HFF-Myc (cell line): Measurements from ENCODE around the gene ANO5.
A peak's percentile ranks its signal among the peaks of the same experiment; 100 is the strongest.
"Not testable (repeated sequence)": the region's sequence is repeated elsewhere in the genome, so short reads cannot be mapped to it uniquely, and the experiment has no call there.

Experiments
- DNase-seq: peaks from one replicate; pipeline ENCODE4 v3.0.0-alpha.2; 2011; ENCODE audit warnings: low read depth; ENCODE audit errors: extremely low read depth
- H3K4me3 ChIP-seq: replicated peaks from 2 replicates; pipeline ENCODE4 v1.5.1; 2011; ENCODE audit warnings: low read depth, mild to moderate bottlenecking, control low read depth, low read length
- TF ChIP-seq, protein P1 (sequence below): IDR thresholded peaks from 2 replicates; pipeline ENCODE4 v1.5.1; 2012; ENCODE audit warnings: mild to moderate bottlenecking, low read depth, low read length, control low read depth; ENCODE audit errors: missing control alignments

ANO5 gene

DNA sequence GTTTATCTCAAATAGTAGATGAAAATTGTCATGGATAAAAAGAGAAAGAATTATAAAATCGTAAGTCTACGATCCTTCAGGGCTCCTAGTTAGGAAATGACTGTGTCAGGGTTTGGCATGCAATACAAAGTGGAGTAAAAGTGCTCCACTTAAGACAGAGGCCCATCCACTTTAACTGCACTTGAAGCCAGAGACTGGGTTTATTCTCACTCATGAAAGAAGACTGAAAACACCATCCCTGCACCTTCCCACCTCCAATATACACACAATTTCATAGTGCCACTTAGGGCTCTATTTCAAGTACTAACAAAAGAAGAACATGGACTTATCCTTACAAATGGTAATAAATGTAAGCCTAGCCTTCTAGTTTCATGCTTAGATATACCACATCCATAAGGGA is 70.7 kb downstream of the ANO5 start:
- DNase-seq = no peak
- TF ChIP-seq, protein P1, sequence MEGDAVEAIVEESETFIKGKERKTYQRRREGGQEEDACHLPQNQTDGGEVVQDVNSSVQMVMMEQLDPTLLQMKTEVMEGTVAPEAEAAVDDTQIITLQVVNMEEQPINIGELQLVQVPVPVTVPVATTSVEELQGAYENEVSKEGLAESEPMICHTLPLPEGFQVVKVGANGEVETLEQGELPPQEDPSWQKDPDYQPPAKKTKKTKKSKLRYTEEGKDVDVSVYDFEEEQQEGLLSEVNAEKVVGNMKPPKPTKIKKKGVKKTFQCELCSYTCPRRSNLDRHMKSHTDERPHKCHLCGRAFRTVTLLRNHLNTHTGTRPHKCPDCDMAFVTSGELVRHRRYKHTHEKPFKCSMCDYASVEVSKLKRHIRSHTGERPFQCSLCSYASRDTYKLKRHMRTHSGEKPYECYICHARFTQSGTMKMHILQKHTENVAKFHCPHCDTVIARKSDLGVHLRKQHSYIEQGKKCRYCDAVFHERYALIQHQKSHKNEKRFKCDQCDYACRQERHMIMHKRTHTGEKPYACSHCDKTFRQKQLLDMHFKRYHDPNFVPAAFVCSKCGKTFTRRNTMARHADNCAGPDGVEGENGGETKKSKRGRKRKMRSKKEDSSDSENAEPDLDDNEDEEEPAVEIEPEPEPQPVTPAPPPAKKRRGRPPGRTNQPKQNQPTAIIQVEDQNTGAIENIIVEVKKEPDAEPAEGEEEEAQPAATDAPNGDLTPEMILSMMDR = no peak
- H3K4me3 ChIP-seq = no peak overlapping the region

DNA sequence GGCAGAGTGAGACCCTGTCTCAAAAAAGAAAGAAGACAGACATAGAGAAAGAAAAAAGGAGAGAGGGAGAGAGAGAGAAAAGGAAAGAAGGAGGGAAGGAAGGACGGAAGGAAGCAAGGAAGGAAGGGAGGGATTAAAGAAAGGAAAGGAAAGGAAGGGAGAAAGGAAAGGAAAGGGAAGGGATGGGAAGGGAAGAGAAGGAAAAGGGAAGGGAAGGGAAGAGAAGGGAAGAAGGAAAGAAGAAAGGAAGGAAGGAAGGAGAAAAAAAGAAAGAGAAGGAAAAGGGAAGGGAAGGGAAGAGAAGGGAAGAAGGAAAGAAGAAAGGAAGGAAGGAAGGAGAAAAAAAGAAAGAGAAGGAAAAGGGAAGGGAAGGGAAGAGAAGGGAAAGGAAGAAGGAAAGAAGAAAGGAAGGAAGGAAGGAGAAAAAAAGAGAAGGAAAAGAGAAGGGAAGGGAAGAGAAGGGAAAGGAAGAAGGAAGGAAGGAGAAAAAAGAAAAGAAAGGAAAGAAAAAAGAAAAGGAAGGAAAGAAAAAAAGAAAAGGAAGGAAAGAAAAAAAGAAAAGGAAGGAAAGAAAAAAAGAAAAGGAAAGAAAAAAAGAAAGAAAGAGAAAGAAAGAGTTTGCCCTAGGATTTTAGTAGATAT is 76.2 kb downstream of the ANO5 start:
- not testable (repeated sequence) for H3K4me3 ChIP-seq, DNase-seq

DNA sequence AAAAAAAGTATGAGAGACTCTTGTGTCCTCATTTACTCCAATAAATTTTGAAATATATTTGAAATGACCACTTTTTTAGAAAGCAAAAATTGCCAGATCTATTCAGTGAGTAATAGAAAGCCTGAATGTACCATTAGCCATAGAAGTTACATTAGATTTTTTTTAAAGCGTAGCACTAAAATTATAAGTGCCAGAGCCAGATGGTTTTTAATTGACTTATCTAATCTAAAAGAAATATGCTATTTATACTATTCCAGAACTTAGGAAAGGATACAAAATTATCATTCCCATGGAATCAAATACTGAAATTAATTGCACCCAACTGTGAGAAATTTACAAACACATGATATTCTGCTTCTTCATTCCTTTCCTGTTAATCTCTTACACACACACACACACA is 80.9 kb downstream of the ANO5 start:
- H3K4me3 ChIP-seq = no peak overlapping the region
- TF ChIP-seq, protein P1 = no peak
- no peak for DNase-seq

DNA sequence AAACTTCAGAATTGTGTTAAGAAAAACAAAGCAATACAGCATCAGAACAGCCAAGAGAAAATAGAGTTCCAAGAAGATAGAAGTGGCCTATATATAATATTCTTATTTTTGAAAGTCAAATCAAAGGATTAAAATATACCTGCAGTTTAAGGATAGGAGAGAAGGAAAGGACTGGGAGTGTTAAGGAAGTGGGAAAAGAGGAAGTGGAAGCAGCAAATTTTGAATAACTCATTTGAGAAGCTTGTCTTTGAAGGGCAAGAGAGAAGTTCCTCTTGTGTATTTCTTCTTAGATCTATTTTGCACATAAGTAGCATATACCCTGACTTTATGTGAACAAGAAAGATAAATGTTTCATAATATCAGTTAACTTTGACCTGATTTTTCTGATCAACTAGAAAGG is 82.7 kb downstream of the ANO5 start:
- no peak for DNase-seq
- TF ChIP-seq, protein P1 = no peak
- H3K4me3 ChIP-seq = no peak overlapping the region

DNA sequence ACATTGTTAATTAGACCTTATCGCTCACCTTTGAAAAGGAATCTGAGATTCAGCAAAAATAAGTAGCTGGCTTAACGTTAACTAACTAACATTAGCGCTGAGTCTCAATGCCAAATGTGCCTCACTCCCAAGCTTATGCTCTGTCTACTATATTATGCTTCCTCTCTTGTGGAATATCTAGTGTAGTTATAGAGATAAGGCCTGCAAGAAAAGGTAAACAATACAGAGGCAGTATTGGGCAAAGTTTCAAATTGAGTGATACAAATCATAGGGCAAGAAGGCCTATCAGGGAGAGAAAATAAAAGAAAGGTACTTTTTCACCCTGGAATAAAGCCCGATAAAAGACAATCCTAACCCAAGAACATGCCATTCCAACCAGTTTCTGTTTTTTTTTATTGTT is 83.7 kb downstream of the ANO5 start:
- TF ChIP-seq, protein P1 = no peak

DNA sequence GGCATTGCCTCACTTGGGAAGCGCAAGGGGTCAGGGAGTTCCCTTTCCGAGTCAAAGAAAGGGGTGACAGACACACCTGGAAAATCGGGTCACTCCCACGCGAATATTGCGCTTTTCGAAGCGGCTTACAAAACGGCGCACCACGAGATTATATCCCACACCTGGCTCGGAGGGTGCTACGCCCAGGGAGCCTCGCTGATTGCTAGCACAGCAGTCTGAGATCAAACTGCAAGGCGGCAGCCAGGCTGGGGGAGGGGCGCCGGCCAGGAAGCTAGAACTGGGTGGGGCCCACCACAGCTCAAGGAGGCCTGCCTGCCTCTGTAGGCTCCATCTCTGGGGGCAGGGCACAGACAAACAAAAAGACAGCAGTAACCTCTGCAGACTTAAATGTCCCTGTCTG is 92.1 kb downstream of the ANO5 start:
- H3K4me3 ChIP-seq, DNase-seq: not testable (repeated sequence)

More for the DNA sequence above, 83.7 kb downstream of the ANO5 start:
- no peak overlapping the region for H3K4me3 ChIP-seq
- DNase-seq = no peak

DNA sequence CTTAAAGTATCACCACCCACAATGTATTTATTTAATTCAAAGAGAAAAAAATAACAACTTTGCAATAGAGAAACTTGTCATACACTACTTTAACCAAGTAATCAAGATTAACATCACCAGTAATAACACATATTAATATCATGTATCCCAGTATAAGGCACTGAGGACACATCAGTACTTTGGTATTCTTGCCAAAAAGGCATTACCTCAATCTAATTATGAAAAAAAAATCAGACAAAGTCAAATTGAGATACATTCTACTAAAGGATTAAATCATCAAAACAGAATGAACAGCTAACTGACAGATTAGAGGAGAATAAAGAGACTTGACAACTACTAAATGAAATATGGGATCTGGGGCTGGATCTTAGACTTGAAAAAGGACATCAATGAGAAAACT is 109.5 kb downstream of the ANO5 start:
- TF ChIP-seq, protein P1 = no peak

DNA sequence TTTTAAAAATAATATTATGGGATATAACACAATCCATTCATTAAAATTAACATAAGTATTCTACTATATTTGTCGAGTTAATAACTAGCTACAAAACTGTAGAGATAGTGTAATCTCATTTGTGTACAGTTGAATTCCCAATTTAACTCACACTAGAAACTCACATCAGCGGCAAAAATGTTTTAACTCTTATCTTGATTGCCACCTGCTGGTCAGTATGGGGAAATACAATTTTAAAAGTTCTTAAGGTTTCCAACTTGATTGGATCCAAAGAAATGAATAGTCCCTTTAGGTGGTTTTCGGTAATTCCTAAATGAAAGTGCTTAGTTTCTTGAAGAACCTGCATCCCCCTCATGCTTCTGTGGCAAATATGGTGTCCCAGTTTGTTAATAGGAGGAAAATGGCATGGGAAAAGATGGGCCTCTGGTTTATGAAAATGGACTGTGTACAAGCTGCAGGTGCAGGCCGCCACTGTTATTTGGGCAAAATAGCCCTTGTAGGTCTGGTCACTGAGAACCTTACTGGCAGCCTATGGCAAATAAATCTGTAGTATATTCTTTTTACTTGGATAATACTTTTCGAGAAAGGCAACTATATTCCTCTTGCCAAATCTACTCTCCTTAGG is 111.6 kb downstream of the ANO5 start:
- no peak overlapping the region for H3K4me3 ChIP-seq
- DNase-seq = peak; percentile 3
- TF ChIP-seq, protein P1 = peak; percentile 47

More for the DNA sequence above, 109.5 kb downstream of the ANO5 start:
- DNase-seq = no peak
- no peak overlapping the region for H3K4me3 ChIP-seq
